HL-60 (cell line): ENCODE data around the gene TSPOAP1.

ENCODE experiments used
- DNase-seq, 2 experiments: peaks; one replicate each; pipeline ENCODE4 v3.0.0-alpha.2; 2010 to 2020; ENCODE audit warnings: low read depth in 1 of 2, low spot score in 1 of 2
- H3K27ac ChIP-seq: fragments of 250-450 bp; sonication (Bioruptor Pico); replicated peaks from 2 replicates; pipeline ENCODE4 v1.5.1; 2020; ENCODE audit warnings: mild to moderate bottlenecking, moderate library complexity
- H3K27me3 ChIP-seq: fragments of 250-450 bp; sonication (Bioruptor Pico); 2 replicates; pipeline ENCODE4 v1.5.1; 2021; ENCODE audit warnings: mild to moderate bottlenecking, moderate library complexity; ENCODE audit not compliant: insufficient read depth, poor library complexity, severe bottlenecking
- H3K4me3 ChIP-seq: replicated peaks from 2 replicates; pipeline ENCODE4 v1.5.1; 2011; ENCODE audit warnings: mild to moderate bottlenecking, control low read depth, low read length; ENCODE audit not compliant: insufficient read depth
- CTCF ChIP-seq: IDR thresholded peaks from one replicate; pipeline ENCODE4 v1.5.1; 2011; ENCODE audit warnings: low read length, control low read depth, inconsistent platforms; ENCODE audit not compliant: insufficient read depth
- GABPA ChIP-seq: IDR thresholded peaks from 2 replicates; pipeline ENCODE4 v1.6.1; 2012; ENCODE audit warnings: low read depth
- POLR2AphosphoS5 ChIP-seq: IDR thresholded peaks from 2 replicates; pipeline ENCODE4 v1.6.1; 2012; ENCODE audit warnings: low read depth
- REST ChIP-seq: IDR thresholded peaks from 2 replicates; pipeline ENCODE4 v1.6.1; 2012; ENCODE audit warnings: low read depth; ENCODE audit not compliant: insufficient replicate concordance
- SPI1 ChIP-seq: IDR thresholded peaks from 2 replicates; pipeline ENCODE4 v1.6.1; 2012; ENCODE audit warnings: low read depth, mild to moderate bottlenecking, borderline replicate concordance

Gene TSPOAP1

GRCh38 chr17:58323366-58324055, 5.1 kb downstream of the TSPOAP1 start:
- Histone ChIP-seq H3K4me3 (no peak overlapping the region), H3K27ac (no peak overlapping the region), H3K27me3 (no peaks in the 10 kb centered on the region)
- DNase-seq = no peak
- TF ChIP-seq POLR2AphosphoS5 = no peak
- no peak for TF ChIP-seq REST
- no peak for TF ChIP-seq SPI1
- no peak for TF ChIP-seq CTCF
- TF ChIP-seq GABPA = no peak

- TF ChIP-seq GABPA (no peak), CTCF (no peak), POLR2AphosphoS5 (no peak), REST (no peak), SPI1 (no peak)
- no peak for DNase-seq
- no peak overlapping the region for H3K27ac ChIP-seq
- no peaks in the 10 kb centered on the region for H3K27me3 ChIP-seq
- H3K4me3 ChIP-seq = no peak overlapping the region
These were observed 5.9 kb downstream of the TSPOAP1 start for GRCh38 chr17:58322581-58323185.

- DNase-seq = no peak
- H3K27me3 ChIP-seq = no peaks in the 10 kb centered on the region
- TF ChIP-seq REST = no peak
- no peak for TF ChIP-seq CTCF
- TF ChIP-seq SPI1 = no peak
- no peak for TF ChIP-seq POLR2AphosphoS5
- H3K4me3 ChIP-seq = no peak overlapping the region
- no peak overlapping the region for H3K27ac ChIP-seq
These were observed 6.7 kb downstream of the TSPOAP1 start for GRCh38 chr17:58321571-58322525.
